A549 treated with AZD9567 at 1 μM for 4 hours (cell line): ENCODE results near the gene ZNF653. TPM values are rescaled to one million over a fixed set of nuclear protein-coding genes. Genes with fewer than 3 reads are reported as not detected.

ENCODE experiments used
- total RNA-seq: library from RNA; stranded (reverse); fragments of 200-300 nt; extraction: Qiagen RNA extraction; gene quantifications from 5 replicates; pipeline ENCODE4 v1.2.3, GENCODE V29; 2022; ENCODE audit not compliant: insufficient read depth

Gene ZNF653, protein sequence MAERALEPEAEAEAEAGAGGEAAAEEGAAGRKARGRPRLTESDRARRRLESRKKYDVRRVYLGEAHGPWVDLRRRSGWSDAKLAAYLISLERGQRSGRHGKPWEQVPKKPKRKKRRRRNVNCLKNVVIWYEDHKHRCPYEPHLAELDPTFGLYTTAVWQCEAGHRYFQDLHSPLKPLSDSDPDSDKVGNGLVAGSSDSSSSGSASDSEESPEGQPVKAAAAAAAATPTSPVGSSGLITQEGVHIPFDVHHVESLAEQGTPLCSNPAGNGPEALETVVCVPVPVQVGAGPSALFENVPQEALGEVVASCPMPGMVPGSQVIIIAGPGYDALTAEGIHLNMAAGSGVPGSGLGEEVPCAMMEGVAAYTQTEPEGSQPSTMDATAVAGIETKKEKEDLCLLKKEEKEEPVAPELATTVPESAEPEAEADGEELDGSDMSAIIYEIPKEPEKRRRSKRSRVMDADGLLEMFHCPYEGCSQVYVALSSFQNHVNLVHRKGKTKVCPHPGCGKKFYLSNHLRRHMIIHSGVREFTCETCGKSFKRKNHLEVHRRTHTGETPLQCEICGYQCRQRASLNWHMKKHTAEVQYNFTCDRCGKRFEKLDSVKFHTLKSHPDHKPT
- total RNA-seq: 2.3 to 4.9 TPM (median 4.1 TPM) in 5 replicates

DNA sequence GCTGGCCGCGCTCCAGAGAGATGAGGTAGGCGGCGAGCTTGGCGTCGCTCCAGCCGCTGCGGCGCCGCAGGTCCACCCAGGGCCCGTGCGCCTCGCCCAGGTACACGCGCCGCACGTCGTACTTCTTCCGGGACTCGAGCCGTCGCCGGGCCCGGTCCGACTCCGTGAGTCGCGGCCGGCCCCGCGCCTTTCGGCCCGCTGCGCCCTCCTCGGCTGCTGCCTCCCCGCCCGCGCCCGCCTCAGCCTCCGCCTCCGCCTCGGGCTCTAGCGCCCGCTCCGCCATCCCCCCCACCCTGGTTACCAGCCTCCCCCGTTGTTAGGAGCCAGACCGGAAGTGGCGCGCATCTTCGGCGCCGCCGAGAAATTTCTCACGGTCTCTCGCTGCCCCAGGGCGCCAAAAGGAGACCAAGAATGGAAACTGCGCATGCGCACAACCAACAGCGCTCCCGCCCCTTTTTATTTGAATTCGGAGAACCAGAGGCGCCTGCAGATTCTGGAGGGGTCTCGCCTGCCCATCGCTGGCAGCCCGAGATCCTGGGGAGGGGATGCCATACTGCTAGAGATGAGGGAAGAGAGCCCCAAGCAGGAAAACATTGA lies at the start of gene ZNF653:
TSS of gene ZNF653 (minus strand) at position 336 of the 597 bp plus-strand sequence. CDS start at position 283, 53 bp downstream.

DNA sequence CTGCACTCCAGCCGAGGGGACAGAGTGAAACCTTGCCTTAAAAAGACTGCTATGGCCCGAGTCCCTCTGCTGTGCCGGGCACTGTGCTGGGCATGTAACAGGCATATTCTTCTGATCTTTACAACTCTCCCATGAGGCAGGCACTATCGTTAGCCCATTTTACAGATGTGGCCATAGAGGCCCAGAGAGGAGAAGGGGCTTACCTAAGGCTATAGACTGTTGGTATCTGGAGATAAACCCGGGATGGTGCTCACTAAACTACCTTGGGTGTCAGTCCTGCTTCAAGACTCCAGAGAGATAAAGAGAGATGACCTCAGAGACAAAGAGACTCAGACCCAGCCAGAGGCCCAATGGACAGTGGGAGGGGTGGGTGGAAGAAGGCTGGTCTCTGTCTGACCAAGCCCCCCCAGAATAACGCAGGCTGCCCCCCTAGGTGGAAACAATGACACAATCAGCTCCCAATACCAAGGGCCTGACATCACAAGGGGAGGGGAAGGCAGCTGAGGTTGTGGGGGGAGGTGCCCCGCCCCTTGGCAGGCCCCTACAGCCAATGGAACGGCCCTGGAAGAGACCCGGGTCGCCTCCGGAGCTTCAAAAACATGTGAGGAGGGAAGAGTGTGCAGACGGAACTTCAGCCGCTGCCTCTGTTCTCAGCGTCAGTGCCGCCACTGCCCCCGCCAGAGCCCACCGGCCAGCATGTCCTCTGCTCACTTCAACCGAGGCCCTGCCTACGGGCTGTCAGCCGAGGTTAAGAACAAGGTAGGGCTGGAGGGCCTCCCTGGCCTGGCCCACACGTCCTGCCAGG lies 32.8 kb upstream of the ZNF653 start, which contains the start of gene CNN1:
TSS of gene CNN1 (plus strand) at position 620 of the 805 bp plus-strand sequence. CDS start at position 697, 77 bp downstream.

DNA sequence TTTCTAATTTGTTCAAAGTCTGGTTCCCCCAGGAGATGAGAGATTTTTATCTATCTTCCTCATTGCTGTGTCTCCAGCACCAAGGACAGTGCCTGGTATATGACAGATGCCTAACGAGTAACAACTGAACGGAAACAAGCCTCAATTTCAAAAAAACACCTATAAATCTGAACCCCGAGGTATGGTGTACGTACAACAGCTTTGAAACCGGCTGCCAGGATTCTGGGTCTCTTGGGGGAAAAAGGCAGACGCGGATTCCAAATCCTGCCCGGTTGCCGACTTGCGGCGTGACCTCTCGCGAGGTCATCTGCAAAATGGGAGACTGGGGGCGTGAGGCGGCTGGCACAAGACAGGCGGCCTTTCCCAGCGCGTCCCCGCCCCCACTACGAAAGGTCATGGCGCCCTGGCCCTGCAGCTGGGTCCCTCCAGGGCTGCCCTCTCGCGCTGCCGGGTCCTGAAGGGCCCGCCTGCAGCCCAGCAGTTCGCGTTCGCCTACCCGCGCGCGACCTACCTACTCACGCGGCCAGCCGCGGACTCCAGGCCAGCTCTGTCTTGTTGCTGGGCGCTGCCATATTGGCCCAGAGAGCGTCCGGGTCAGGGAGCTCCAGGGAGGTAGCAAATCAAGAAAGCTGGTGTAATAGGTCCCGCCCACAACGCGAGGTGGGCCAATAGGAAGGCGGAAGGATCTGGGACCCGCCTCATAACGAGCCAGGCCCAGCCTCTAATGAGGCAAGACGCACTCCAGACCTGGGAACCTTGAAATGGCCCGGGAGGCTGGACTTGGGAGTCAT lies 23.1 kb upstream of the ZNF653 start, which contains the start of gene ECSIT:
TSS of gene ECSIT (minus strand) at position 584 of the 791 bp plus-strand sequence. CDS start 9,964 bp downstream, outside the sequence.

GRCh38 chr19:11480715-11481533 lies 24.7 kb downstream of the ZNF653 start, which contains the start of gene ELAVL3:
ELAVL3 (minus strand) TSS chr19:11481046; CDS start chr19:11480608, 438 bp downstream.

GRCh38 chr19:11435057-11435832 lies 70.4 kb downstream of the ZNF653 start, which contains the start of the genes ODAD3 and PRKCSH:
ODAD3 (minus strand) TSS chr19:11435121; CDS start chr19:11435016, 105 bp downstream.
PRKCSH (plus strand) TSS chr19:11435635; CDS start chr19:11436118, 483 bp downstream.

Other genes with a start within 250 kb of the ZNF653 start
- 7.8 to 12.7 TPM (median 8.8 TPM) in 5 replicates for gene DOCK6, start 243.3 kb downstream of the ZNF653 start, total RNA-seq
- gene TSPAN16, start 209.7 kb downstream of the ZNF653 start, total RNA-seq: not detected in 5 replicates
- gene RAB3D, start 166.2 kb downstream of the ZNF653 start, total RNA-seq: 3.0 to 5.3 TPM (median 3.1 TPM) in 5 replicates
- 105 to 129 TPM (median 110 TPM) in 5 replicates for gene TMEM205, start 159.6 kb downstream of the ZNF653 start, total RNA-seq
- gene CCDC159, start 159.3 kb downstream of the ZNF653 start, total RNA-seq: 4.3 to 5.2 TPM (median 4.6 TPM) in 4 of 5 replicates, not detected in the other
- 9.8 to 10.4 TPM (median 10.2 TPM) in 5 replicates for gene PLPPR2, start 150.4 kb downstream of the ZNF653 start, total RNA-seq
- 2.1 to 2.3 TPM (median 2.2 TPM) in 4 of 5 replicates, not detected in the other for gene SWSAP1, start 131.2 kb downstream of the ZNF653 start, total RNA-seq
- gene EPOR, start 121.5 kb downstream of the ZNF653 start, total RNA-seq: 3.7 to 6.2 TPM (median 4.5 TPM) in 5 replicates
- gene RGL3, start 86.5 kb downstream of the ZNF653 start, total RNA-seq: 1.5 to 3.1 TPM (median 1.9 TPM) in 5 replicates
- gene ODAD3, start 70.7 kb downstream of the ZNF653 start, total RNA-seq: 0.67 to 1.9 TPM (median 1.1 TPM) in 4 of 5 replicates, not detected in the other
- gene PRKCSH, start 70.2 kb downstream of the ZNF653 start, total RNA-seq: 250 to 268 TPM (median 262 TPM) in 5 replicates
- gene ELAVL3, start 24.8 kb downstream of the ZNF653 start, total RNA-seq: 0.06 to 0.15 TPM (median 0.08 TPM) in 4 of 5 replicates, not detected in the other
- gene ECSIT, start 23.3 kb upstream of the ZNF653 start, total RNA-seq: 28.3 to 37.6 TPM (median 32.1 TPM) in 5 replicates
- gene CNN1, start 33.0 kb upstream of the ZNF653 start, total RNA-seq: 0.24 to 0.37 TPM (median 0.31 TPM) in 4 of 5 replicates, not detected in the other
- gene ELOF1, start 53.4 kb upstream of the ZNF653 start, total RNA-seq: 99.5 to 130 TPM (median 110 TPM) in 5 replicates
- gene ACP5, start 71.8 kb upstream of the ZNF653 start, total RNA-seq: 0.24 to 0.40 TPM (median 0.32 TPM) in 4 of 5 replicates, not detected in the other
- gene ZNF627, start 91.6 kb upstream of the ZNF653 start, total RNA-seq: 3.9 to 6.2 TPM (median 4.2 TPM) in 5 replicates
- gene ZNF823, start 233.1 kb upstream of the ZNF653 start, total RNA-seq: 2.2 to 9.0 TPM (median 2.7 TPM) in 5 replicates